Left ventricle myocardium inferior (tissue), 1 donor: Measurements from ENCODE around the gene MYL10. TPM values are rescaled to one million over a fixed set of nuclear protein-coding genes. Genes with fewer than 3 reads are reported as not detected.
A peak's percentile ranks its signal among the peaks of the same experiment; 100 is the strongest.

Source experiments
- DNase-seq: peaks from one replicate; pipeline ENCODE4 v3.0.0-alpha.2; 2020
- H3K27ac ChIP-seq: fragments of 200-600 bp; replicated peaks from 2 replicates; pipeline ENCODE4 v1.8.0; 2021
- H3K27me3 ChIP-seq: fragments of 200-600 bp; 2 replicates; pipeline ENCODE4 v1.8.0; 2021; ENCODE audit warnings: low read depth
- H3K36me3 ChIP-seq: fragments of 200-600 bp; 2 replicates; pipeline ENCODE4 v1.8.0; 2021
- H3K4me1 ChIP-seq: fragments of 200-600 bp; 2 replicates; pipeline ENCODE4 v1.8.0; 2021
- H3K4me3 ChIP-seq: fragments of 200-600 bp; 2 replicates; pipeline ENCODE4 v1.8.0; 2021; ENCODE audit warnings: mild to moderate bottlenecking, moderate library complexity
- H3K9me3 ChIP-seq: fragments of 200-600 bp; replicated peaks from 2 replicates; pipeline ENCODE4 v1.8.0; 2021
- intact Hi-C: fragments of 100-400 bp; cut with micrococcal nuclease; formaldehyde crosslinking; loops from one replicate; pipeline ENCODE4 v1.11.0; 2022
- total RNA-seq: library from RNA; stranded (reverse); fragmentation: NEBNext Ultra II Directional; extraction: Animal tissue kit (Norgen Biotek cat#: 25700); gene quantifications from one replicate; pipeline ENCODE4 v1.2.1, GENCODE V29; 2021
- TF ChIP-seq, protein P1 (sequence below): fragments of 200-600 bp; IDR thresholded peaks from 2 replicates; pipeline ENCODE4 v1.8.0; 2021; ENCODE audit warnings: antibody characterized with exemption, mild to moderate bottlenecking, borderline replicate concordance
- donor health status: DM: no; HTN: yes; CAD: no; lungs with severe emphysema.

Gene MYL10
- total RNA-seq, 1 donor from 2014 or later, result not detected

GRCh38 chr7:101636822-101637623 lies 7.9 kb upstream of the MYL10 start:
- intact Hi-C loops, result no loop called here
- TF ChIP-seq, protein P1, sequence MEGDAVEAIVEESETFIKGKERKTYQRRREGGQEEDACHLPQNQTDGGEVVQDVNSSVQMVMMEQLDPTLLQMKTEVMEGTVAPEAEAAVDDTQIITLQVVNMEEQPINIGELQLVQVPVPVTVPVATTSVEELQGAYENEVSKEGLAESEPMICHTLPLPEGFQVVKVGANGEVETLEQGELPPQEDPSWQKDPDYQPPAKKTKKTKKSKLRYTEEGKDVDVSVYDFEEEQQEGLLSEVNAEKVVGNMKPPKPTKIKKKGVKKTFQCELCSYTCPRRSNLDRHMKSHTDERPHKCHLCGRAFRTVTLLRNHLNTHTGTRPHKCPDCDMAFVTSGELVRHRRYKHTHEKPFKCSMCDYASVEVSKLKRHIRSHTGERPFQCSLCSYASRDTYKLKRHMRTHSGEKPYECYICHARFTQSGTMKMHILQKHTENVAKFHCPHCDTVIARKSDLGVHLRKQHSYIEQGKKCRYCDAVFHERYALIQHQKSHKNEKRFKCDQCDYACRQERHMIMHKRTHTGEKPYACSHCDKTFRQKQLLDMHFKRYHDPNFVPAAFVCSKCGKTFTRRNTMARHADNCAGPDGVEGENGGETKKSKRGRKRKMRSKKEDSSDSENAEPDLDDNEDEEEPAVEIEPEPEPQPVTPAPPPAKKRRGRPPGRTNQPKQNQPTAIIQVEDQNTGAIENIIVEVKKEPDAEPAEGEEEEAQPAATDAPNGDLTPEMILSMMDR, result no peak
- H3K27ac ChIP-seq, result no peak overlapping the region
- H3K4me3 ChIP-seq, result no peak overlapping the region
- peaks cover 6% of the 10 kb centered on the region for H3K9me3 ChIP-seq
- no peaks in the 10 kb centered on the region for H3K36me3 ChIP-seq
- no peak for DNase-seq
- H3K27me3 ChIP-seq, result no peaks in the 10 kb centered on the region
- H3K4me1 ChIP-seq, result no peaks in the 10 kb centered on the region

GRCh38 chr7:101635484-101635883 lies 6.4 kb upstream of the MYL10 start:
- intact Hi-C loops, result no loop called here
- DNase-seq, result no peak
- TF ChIP-seq, protein P1, result no peak
- Histone ChIP-seq H3K27me3 (peaks cover 1% of the 10 kb centered on the region), H3K27ac (no peak overlapping the region), H3K4me3 (no peak overlapping the region), H3K9me3 (peaks cover 6% of the 10 kb centered on the region), H3K4me1 (no peaks in the 10 kb centered on the region), H3K36me3 (no peaks in the 10 kb centered on the region)

DNA sequence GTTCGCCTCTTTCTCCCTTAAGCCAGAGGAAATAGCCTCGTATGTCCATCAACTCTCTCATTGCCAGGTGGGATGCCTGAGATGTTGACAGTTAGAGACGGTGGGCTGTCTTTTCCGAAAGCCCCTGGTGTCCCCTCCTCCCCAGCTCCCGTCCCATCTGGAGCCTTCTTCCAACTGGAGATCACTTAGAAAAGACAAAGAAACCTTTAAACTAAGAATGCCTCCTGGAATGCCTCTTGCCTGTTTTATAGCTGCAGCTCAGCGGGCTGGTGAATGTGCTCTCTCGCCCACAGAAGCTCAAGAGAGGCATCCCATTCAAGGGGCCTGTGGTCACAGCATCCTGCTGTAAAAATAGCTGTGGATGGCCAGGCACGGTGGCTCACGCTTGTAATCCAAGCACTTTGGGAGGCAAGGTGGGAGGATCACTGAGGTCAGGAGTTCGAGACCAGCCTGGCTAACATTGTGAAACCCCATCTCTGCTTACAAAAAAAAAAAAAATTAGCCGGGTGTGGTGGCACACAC lies 5.2 kb upstream of the MYL10 start:
- H3K4me3 ChIP-seq, result no peak overlapping the region
- H3K27me3 ChIP-seq, result peaks cover 9% of the 10 kb centered on the region
- no peak overlapping the region for H3K27ac ChIP-seq
- H3K4me1 ChIP-seq, result no peaks in the 10 kb centered on the region
- no peaks in the 10 kb centered on the region for H3K36me3 ChIP-seq
- TF ChIP-seq, protein P1, result no peak
- no peak for DNase-seq
- peaks cover 6% of the 10 kb centered on the region for H3K9me3 ChIP-seq
- intact Hi-C loops, result no loop called here

DNA sequence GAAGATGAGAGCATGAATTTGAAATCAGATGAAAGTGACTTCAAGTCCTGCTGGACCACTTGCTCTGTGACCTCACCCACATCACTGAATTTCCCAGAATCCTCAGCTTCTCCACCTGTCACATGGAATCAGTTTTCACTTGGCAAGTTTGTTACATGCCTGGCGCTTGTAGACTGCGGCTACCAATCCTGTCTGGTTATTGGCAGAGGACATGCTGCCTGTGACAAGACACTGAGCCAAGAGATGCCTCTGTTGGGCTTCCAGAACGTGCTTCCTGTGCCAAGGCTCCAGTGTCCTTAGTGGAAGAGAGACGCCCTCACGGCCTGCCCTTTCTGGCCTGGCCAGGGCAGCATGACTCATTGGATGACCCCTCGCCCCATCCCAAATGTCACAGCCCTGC lies 4.4 kb upstream of the MYL10 start:
- H3K36me3 ChIP-seq, result no peaks in the 10 kb centered on the region
- no peaks in the 10 kb centered on the region for H3K4me1 ChIP-seq
- H3K27ac ChIP-seq, result no peak overlapping the region
- H3K27me3 ChIP-seq, result peaks cover 9% of the 10 kb centered on the region
- peak; percentile 25 for DNase-seq
- TF ChIP-seq, protein P1, result no peak
- peaks cover 6% of the 10 kb centered on the region for H3K9me3 ChIP-seq
- no peak overlapping the region for H3K4me3 ChIP-seq
- intact Hi-C loops, result no loop called here

DNA sequence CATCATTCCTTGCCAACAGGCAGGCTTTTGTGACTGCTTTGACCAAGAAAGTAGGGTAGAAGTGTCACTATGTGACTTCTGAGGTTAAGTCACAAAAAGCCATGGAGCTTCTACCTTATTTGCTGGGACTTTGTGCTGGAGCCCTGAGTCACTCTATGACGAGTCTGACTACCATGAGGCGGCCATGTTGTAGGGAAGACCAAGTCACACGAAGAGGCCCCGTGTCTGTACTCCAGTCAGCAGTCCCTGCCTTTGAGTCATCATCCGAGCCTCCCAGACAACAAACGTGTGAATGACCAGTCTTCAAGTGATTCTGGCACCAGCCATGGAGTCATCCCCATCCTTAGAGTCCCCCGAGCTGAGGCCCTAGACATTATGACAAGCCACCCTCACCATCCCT lies 3.5 kb upstream of the MYL10 start:
- no peak overlapping the region for H3K27ac ChIP-seq
- intact Hi-C loops, result no loop called here
- TF ChIP-seq, protein P1, result no peak

More for the DNA sequence above, 3.5 kb upstream of the MYL10 start:
- Histone ChIP-seq H3K27me3 (peaks cover 15% of the 10 kb centered on the region), H3K9me3 (peaks cover 6% of the 10 kb centered on the region), H3K4me1 (no peaks in the 10 kb centered on the region), H3K36me3 (no peaks in the 10 kb centered on the region), H3K4me3 (no peak overlapping the region)
- no peak for DNase-seq
